Mucosa of rectum (tissue), 2 donors: ENCODE results near the gene PPDPF.
"Not testable (repeated sequence)": the region's sequence is repeated elsewhere in the genome, so short reads cannot be mapped to it uniquely, and the experiment has no call there.

Experiments used
- H3K27ac ChIP-seq, 2 donors: one replicate each; pipeline ENCODE4 v1.7.0; 2013; ENCODE audit warnings: inconsistent platforms in 2 of 2, low read depth in 2 of 2, low read length in 2 of 2
- H3K27me3 ChIP-seq, 2 donors: one replicate each; pipeline ENCODE4 v1.7.0; 2013; ENCODE audit warnings: low read length in 2 of 2; ENCODE audit not compliant: control insufficient read depth in 2 of 2, insufficient read depth in 2 of 2
- H3K36me3 ChIP-seq, 2 donors: one replicate each; pipeline ENCODE4 v1.7.0; 2013; ENCODE audit warnings: low read length in 2 of 2; ENCODE audit not compliant: control insufficient read depth in 2 of 2, insufficient read depth in 2 of 2
- H3K4me1 ChIP-seq, 2 donors: one replicate each; pipeline ENCODE4 v1.7.0; 2013; ENCODE audit warnings: low read length in 2 of 2, mild to moderate bottlenecking in 1 of 2; ENCODE audit not compliant: control insufficient read depth in 2 of 2, insufficient read depth in 2 of 2
- H3K4me3 ChIP-seq, 2 donors: one replicate each; pipeline ENCODE4 v1.7.0; 2013; ENCODE audit warnings: low read length in 2 of 2
- H3K9ac ChIP-seq, 2 donors: one replicate each; pipeline ENCODE4 v1.7.0; 2013; ENCODE audit warnings: low read length in 2 of 2, low read depth in 1 of 2, mild to moderate bottlenecking in 1 of 2
- H3K9me3 ChIP-seq, 2 donors: one replicate each; pipeline ENCODE4 v1.7.0; 2013; ENCODE audit warnings: low read length in 2 of 2; ENCODE audit not compliant: control insufficient read depth in 2 of 2
- donor health status: healthy.
- donor health status: Normal muscosa, but diverticular disease.

Gene PPDPF

DNA sequence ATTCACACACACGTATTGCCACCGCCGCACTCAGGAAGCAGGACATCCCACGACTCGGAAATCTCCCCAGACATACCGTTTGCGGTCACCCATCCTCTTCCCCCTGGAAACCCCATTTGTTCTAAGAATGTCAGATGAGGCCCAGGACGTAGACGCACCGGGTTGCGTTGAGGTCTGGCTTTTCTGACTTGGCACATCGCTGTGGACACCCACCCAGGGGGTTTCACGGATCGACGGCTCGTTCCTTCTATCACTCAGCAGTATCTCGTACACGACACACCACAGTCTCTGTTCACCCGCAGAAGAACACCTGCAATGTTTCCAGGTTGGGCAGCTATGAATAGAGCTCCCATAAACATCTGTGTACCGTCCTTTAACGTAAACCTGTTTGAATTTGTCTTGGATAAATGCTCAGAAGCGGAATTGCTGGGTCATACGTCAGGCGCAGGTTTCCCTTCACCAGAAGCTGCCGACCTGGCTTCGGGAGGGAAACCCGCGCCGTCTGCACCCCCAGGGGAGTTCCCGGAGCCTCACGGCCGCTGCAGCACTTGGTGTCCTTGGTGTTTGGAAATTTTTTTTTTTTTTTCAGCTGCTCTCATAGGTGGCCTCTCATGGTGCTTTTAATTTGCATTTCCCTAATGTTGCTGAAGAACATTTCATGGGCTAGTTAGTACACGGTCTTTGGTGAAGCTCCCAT is 12.3 kb upstream of the PPDPF start:
- Histone ChIP-seq H3K27me3 (peaks cover 5 to 9% of the 10 kb centered on the region in 2 donors), H3K4me1 (no peaks in the 10 kb centered on the region), H3K36me3 (no peaks in the 10 kb centered on the region), H3K9me3 (peaks cover 0 to 3% of the 10 kb centered on the region in 2 donors), H3K9ac (no peak overlapping the region), H3K27ac (no peak overlapping the region), H3K4me3 (no peak overlapping the region)

DNA sequence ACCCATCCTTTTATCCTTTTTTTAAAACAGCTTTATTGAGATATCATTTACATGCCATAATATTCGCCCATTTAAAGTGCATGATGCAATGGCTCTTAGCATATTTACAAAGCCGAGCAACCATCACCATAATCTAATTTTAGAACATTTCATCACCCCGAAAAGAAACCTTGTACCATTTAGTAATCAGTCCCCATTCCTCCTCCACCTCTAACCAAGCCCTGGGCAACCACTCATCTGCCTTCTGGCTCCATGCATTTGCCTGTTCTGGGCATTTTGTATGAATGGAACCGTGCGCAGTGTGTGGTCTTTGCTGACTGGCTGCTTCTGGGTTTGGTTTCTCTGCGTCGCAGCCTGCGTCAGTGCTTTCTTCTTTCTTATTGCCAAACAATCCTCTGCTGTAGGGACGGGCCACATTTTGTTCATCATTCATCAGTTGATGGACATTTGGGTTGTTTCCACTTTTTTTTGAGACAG is 11.4 kb upstream of the PPDPF start:
- peaks cover 5 to 6% of the 10 kb centered on the region in 2 donors for H3K27me3 ChIP-seq
- no peak overlapping the region for H3K27ac ChIP-seq
- H3K4me3 ChIP-seq: no peak overlapping the region
- H3K36me3 ChIP-seq: no peaks in the 10 kb centered on the region
- H3K4me1 ChIP-seq: no peaks in the 10 kb centered on the region
- H3K9me3 ChIP-seq: peaks cover 0 to 3% of the 10 kb centered on the region in 2 donors
- no peak overlapping the region for H3K9ac ChIP-seq

GRCh38 chr20:63513207-63513606 is 7.4 kb upstream of the PPDPF start:
- Histone ChIP-seq H3K27me3 (peaks cover 3 to 8% of the 10 kb centered on the region in 2 donors), H3K4me1 (no peaks in the 10 kb centered on the region), H3K36me3 (no peaks in the 10 kb centered on the region), H3K9me3 (no peaks in the 10 kb centered on the region), H3K27ac (no peak overlapping the region), H3K9ac (no peak overlapping the region), H3K4me3 (no peak overlapping the region)

- not testable (repeated sequence) for H3K27me3 ChIP-seq, H3K36me3 ChIP-seq, H3K27ac ChIP-seq, H3K4me3 ChIP-seq, H3K9ac ChIP-seq, H3K9me3 ChIP-seq, H3K4me1 ChIP-seq
Measured at GRCh38 chr20:63514520-63514919, 6.0 kb upstream of the PPDPF start.

DNA sequence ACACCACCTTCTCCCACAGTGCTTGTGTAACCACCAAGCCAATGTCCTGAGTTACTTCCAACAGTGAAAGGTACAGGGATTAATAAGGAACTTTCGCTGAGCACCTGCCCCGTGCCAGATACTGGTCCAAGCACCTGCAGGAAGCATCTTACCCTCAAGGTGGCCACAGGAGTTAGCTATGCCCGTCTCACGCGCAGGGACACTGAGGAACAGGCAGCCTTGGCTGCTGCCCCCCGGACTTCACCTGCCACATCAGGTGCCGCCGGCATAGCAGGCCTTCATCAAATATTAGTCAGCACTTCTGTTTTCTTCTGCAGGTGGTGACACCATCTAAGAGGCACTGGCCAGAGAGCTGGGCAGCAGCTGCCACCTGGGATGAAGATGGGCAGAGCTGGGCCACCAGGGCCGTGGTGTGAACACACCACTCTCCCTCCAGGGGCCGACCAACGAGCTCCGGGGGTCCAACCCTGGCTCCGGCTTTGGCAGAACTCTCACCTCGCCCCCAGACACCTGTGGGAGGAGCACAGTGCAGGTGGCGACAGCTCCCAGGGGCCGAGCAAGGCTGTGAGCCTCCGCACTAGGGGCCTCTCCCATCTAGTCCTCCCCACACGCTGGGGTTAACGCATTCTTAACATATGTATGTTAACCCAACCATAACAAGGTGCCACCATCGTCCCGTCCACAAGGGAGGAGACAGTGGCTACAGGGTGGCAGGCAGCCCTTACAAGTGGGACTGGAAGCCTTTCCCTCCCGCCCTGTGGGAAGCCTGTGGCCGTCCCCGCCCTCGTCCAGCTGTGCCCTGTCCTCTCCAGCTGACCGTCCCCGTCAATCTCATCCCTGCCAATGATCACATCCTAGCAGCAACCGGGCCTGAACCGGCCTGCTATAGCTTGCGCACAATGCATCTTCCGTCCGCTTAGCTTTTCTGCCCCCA is 2.9 kb upstream of the PPDPF start:
- H3K4me3 ChIP-seq: no peak overlapping the region
- peaks cover 15 to 16% of the 10 kb centered on the region in 2 donors for H3K4me1 ChIP-seq
- H3K9me3 ChIP-seq: no peaks in the 10 kb centered on the region
- peaks cover 7 to 8% of the 10 kb centered on the region in 2 donors for H3K36me3 ChIP-seq
- no peak overlapping the region for H3K9ac ChIP-seq
- peaks cover 0 to 2% of the 10 kb centered on the region in 2 donors for H3K27me3 ChIP-seq
- no peak overlapping the region for H3K27ac ChIP-seq

GRCh38 chr20:63518351-63518861 is 2.2 kb upstream of the PPDPF start:
- Histone ChIP-seq H3K9ac (no peak overlapping the region), H3K9me3 (no peaks in the 10 kb centered on the region), H3K27ac (no peak overlapping the region), H3K4me1 (peaks cover 16 to 21% of the 10 kb centered on the region in 2 donors), H3K27me3 (peaks cover 0 to 2% of the 10 kb centered on the region in 2 donors), H3K4me3 (no peak overlapping the region), H3K36me3 (peaks cover 12 to 14% of the 10 kb centered on the region in 2 donors)

GRCh38 chr20:63518946-63519667 is 1.5 kb upstream of the PPDPF start:
- H3K4me3 ChIP-seq: peak overlapping the region; percentile 56 to 86
- no peaks in the 10 kb centered on the region for H3K9me3 ChIP-seq
- peaks cover 12 to 18% of the 10 kb centered on the region in 2 donors for H3K36me3 ChIP-seq
- H3K27me3 ChIP-seq: peaks cover 0 to 2% of the 10 kb centered on the region in 2 donors
- H3K4me1 ChIP-seq: peaks cover 16 to 21% of the 10 kb centered on the region in 2 donors
- H3K27ac ChIP-seq: peak overlapping the region in 1 of 2 donors; percentile 93
- peak overlapping the region; percentile 52 to 75 for H3K9ac ChIP-seq

DNA sequence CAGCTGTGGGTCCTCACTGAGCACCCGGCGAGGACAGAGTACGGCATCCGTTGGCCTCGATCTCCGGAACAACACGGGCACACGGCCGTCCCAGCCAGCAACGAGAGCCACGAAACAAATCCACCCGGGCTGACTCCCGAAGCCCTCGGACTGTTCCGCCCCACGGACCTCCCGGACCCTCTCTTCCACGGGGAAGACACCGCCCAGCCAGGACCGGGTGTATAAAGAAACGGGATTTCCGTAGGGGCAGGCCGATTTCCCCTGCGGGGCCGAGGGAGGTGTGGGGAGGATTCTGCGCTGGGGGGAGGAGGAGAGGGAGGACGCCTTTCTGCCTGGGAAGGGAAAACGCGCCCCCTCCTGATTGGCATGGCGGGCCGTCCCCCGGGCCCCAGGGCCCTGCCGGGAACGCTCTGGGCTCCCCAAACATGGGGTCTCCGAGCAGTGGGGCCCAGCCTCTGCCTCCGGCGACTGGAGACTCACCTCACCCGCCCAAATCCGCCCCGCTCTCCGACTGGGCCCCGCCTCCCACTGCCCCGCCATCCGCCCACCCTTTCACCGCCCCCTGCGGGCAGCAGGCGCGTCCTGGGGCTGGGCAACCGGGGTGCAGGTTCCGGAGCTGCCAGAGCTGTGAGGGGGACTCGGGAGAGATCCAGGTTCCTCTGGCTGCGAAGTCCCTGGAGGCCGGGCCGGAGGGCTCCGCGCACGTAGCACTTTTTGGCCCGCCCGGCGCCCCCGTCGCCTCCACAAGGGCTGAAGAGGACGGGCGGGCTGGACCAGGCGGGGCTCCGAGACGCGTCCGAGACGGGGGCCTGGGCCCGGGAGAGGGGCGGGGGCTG is 679 bp upstream of the PPDPF start:
- H3K4me3 ChIP-seq: peak overlapping the region; percentile 56 to 86
- H3K9ac ChIP-seq: peak overlapping the region; percentile 52 to 75
- no peaks in the 10 kb centered on the region for H3K9me3 ChIP-seq
- H3K27ac ChIP-seq: peak overlapping the region; percentile 93 to 98
- H3K4me1 ChIP-seq: peaks cover 16 to 21% of the 10 kb centered on the region in 2 donors
- peaks cover 0 to 2% of the 10 kb centered on the region in 2 donors for H3K27me3 ChIP-seq
- peaks cover 12 to 18% of the 10 kb centered on the region in 2 donors for H3K36me3 ChIP-seq
